OCI-LY7 (cell line): ENCODE measurements around the gene SPINDOC.

Experiments
- CTCF ChIP-seq: fragments of 200-600 bp; sonication (generic); conservative IDR thresholded peaks from 2 replicates; pipeline ENCODE4 v1.5.1; 2014; ENCODE audit warnings: mild to moderate bottlenecking, antibody characterized with exemption, low read length, moderate library complexity, mixed read lengths
- EZH2phosphoT487 ChIP-seq: fragments of 200-600 bp; sonication (generic); IDR thresholded peaks from 2 replicates; pipeline ENCODE4 v1.6.1; 2018; ENCODE audit warnings: low read depth, borderline replicate concordance, mild to moderate bottlenecking, mixed run types, antibody characterized with exemption, low read length, moderate library complexity, mixed read lengths

DNA sequence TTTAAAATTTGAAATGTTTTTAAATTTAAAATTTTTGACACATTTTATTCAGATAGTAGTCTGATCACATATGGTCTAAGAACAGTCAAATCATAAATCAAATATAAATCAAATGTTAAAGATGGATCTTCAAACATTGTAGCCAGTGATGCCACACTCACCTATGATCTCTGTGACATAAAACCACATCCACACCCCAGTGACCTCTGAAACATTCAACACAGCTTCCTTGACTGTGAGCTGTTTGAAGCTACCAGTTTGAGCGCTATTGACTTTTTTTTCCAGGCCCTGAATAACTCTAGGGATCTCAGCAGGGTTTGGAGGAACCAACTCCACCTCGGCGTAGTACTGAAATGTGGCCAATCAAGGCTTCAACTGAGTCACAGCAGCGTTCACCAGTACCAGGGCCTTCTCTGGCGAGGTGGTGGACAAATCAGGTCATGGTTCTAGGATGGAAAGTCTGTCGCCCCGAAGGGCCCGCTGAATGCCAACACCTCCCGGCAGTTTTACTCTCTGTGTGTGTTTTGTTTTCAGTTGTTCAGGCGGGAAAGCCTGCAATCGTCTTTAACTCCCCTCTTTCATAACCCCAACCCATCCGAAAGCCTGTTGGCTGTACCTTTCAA lies 21.4 kb downstream of the SPINDOC start:
- TF ChIP-seq CTCF (no peak), EZH2phosphoT487 (no peak)
